ENCODE data around the gene TRIM40. TPM values are rescaled to one million over a fixed set of nuclear protein-coding genes. Genes with fewer than 3 reads are reported as not detected.

The TRIM40 gene
- total and polyA plus RNA-seq, 2 experiments from 2014 or later, result not detected

GRCh38 chr6:30156262-30156599 lies 20.3 kb downstream of the TRIM40 start (continued):
- TF ChIP-seq ZNF462 (CRISPR knock-in tag; IDR thresholded peaks at IDR 0.05) (no peak), CREB1 (CRISPR knock-in tag; IDR thresholded peaks at IDR 0.05; ENCODE audit: low read depth) (no peak), JUNB (IDR thresholded peaks at IDR 0.05; ENCODE audit: unreplicated experiment) (no peak), EZH2 (IDR thresholded peaks at IDR 0.05; ENCODE audit: low read depth, unreplicated experiment) (no peak), REST (IDR thresholded peaks at IDR 0.05; ENCODE audit: unreplicated experiment) (no peak), EZH2phosphoT487 (IDR thresholded peaks at IDR 0.05; ENCODE audit: unreplicated experiment) (no peak)

- no peaks in the 10 kb centered on the region for H3F3A ChIP-seq (replicated peaks; ENCODE audit: low read depth)
- H3K9me2 ChIP-seq (ENCODE audit: insufficient read depth), result no peaks in the 10 kb centered on the region
- H3K79me2 ChIP-seq (replicated peaks; ENCODE audit: insufficient read depth), result no peaks in the 10 kb centered on the region
- ATAC-seq (no peak), DNase-seq (ENCODE audit: low spot score) (no peak)
- Mint-ChIP-seq H3K9me3 (no peaks in the 10 kb centered on the region), H3K27ac (no peak overlapping the region), H3K36me3 (ENCODE audit: low read depth) (no peaks in the 10 kb centered on the region), H3K4me1 (no peaks in the 10 kb centered on the region), H3K27me3 (ENCODE audit: insufficient read depth, low read depth, poor library complexity) (peaks cover 8% of the 10 kb centered on the region), H3K4me3 (no peak overlapping the region)
- no peaks in the 10 kb centered on the region for H4K20me1 ChIP-seq (replicated peaks; ENCODE audit: insufficient read depth)
- no peaks in the 10 kb centered on the region for H3K36me3 ChIP-seq (ENCODE audit: insufficient read depth)
- no peak overlapping the region for H3K27ac ChIP-seq (ENCODE audit: low read depth)
- 0 out of 2 replicates have a peak, but pooled peaks cover 11% of the 10 kb centered on the region for H3K27me3 ChIP-seq (ENCODE audit: insufficient read depth)
- H3K4me1 ChIP-seq (ENCODE audit: insufficient read depth), result no peaks in the 10 kb centered on the region
- no peak overlapping the region for H2AFZ ChIP-seq
- no peak overlapping the region for H3K4me2 ChIP-seq
- H3K4me3 ChIP-seq, result no peak overlapping the region
- TF ChIP-seq CREB1 (CRISPR knock-in tag; IDR thresholded peaks at IDR 0.05; ENCODE audit: low read depth) (no peak), ZNF462 (CRISPR knock-in tag; IDR thresholded peaks at IDR 0.05) (no peak)
Observed at GRCh38 chr6:30156774-30157173, 20.8 kb downstream of the TRIM40 start.
